Measurements from ENCODE around the gene PGD. TPM values are rescaled to one million over a fixed set of nuclear protein-coding genes. Genes with fewer than 3 reads are reported as not detected.

Gene PGD
- total RNA-seq, 1 experiment from 2014 or later: 162 TPM

GRCh38 chr1:10401281-10401680 is 2.4 kb downstream of the PGD start:
- H3K79me2 ChIP-seq (ENCODE audit: low read length): peaks cover 41% of the 10 kb centered on the region

GRCh38 chr1:10402729-10403274 is 3.9 kb downstream of the PGD start:
- no peak for ATAC-seq
- H3K9me3 ChIP-seq (ENCODE audit: low read length): no peaks in the 10 kb centered on the region
- H3K27ac ChIP-seq (ENCODE audit: low read length): no peak overlapping the region
- peaks cover 41% of the 10 kb centered on the region for H3K79me2 ChIP-seq (ENCODE audit: low read length)
- no peaks in the 10 kb centered on the region for H3K27me3 ChIP-seq (ENCODE audit: low read length)
- H2AFZ ChIP-seq (ENCODE audit: low read length): no peak overlapping the region
- DNase-seq: no peak
- peaks cover 2% of the 10 kb centered on the region for H3F3A ChIP-seq (ENCODE audit: low read length, unreplicated experiment)
- peaks cover 21% of the 10 kb centered on the region for H3K4me1 ChIP-seq (ENCODE audit: insufficient read depth, low read length)
- no peak overlapping the region for H3K9ac ChIP-seq (ENCODE audit: low read length)
- peaks cover 42% of the 10 kb centered on the region for H3K36me3 ChIP-seq (ENCODE audit: low read depth, low read length)
- no peak for TF ChIP-seq EZH2 (IDR thresholded peaks at IDR 0.05; ENCODE audit: low read length, unreplicated experiment)
- H3K9me2 ChIP-seq (replicated peaks; ENCODE audit: low read length): no peaks in the 10 kb centered on the region
- no TSS peak for BruUV-seq (replicated peaks)
- intact Hi-C loops (cut with micrococcal nuclease): no loop called here
- H3K4me2 ChIP-seq (ENCODE audit: low read length): no peak overlapping the region
- POLR2A ChIA-PET (ENCODE audit: unreplicated experiment): no interaction called here
- H4K20me1 ChIP-seq (ENCODE audit: low read length): peaks cover 25% of the 10 kb centered on the region
- H3K4me3 ChIP-seq (ENCODE audit: low read length): no peak overlapping the region
- CTCF ChIA-PET: no interaction called here

More at GRCh38 chr1:10401281-10401680, 2.4 kb downstream of the PGD start:
- Histone ChIP-seq H3K9me3 (ENCODE audit: low read length) (no peaks in the 10 kb centered on the region), H3K9me2 (replicated peaks; ENCODE audit: low read length) (no peaks in the 10 kb centered on the region), H4K20me1 (ENCODE audit: low read length) (peaks cover 25% of the 10 kb centered on the region), H3F3A (ENCODE audit: low read length, unreplicated experiment) (peaks cover 2% of the 10 kb centered on the region), H3K9ac (ENCODE audit: low read length) (no peak overlapping the region), H3K4me3 (ENCODE audit: low read length) (peak overlapping the region; percentile 95; the same call in 1 of the 2 replicates), H3K4me2 (ENCODE audit: low read length) (peak overlapping the region; percentile 99), H3K4me1 (ENCODE audit: insufficient read depth, low read length) (peaks cover 21% of the 10 kb centered on the region), H3K27ac (ENCODE audit: low read length) (no peak overlapping the region), H3K27me3 (ENCODE audit: low read length) (no peaks in the 10 kb centered on the region), H2AFZ (ENCODE audit: low read length) (no peak overlapping the region), H3K36me3 (ENCODE audit: low read depth, low read length) (peaks cover 28% of the 10 kb centered on the region)
- no peak for DNase-seq
- intact Hi-C loops (cut with micrococcal nuclease): no loop called here
- ATAC-seq: no peak
- no peak for TF ChIP-seq CTCF (conservative IDR thresholded peaks at IDR 0.05; ENCODE audit: low read depth, low read length)
- no peak for TF ChIP-seq EZH2phosphoT487 (IDR thresholded peaks at IDR 0.05; ENCODE audit: borderline replicate concordance, low read length)
- no peak for TF ChIP-seq EZH2 (IDR thresholded peaks at IDR 0.05; ENCODE audit: low read length, unreplicated experiment)
- no TSS peak for BruUV-seq (replicated peaks)
- ChIA-PET POLR2A (ENCODE audit: unreplicated experiment) (no interaction called here), CTCF (no interaction called here)

GRCh38 chr1:10407201-10407600 is 8.3 kb downstream of the PGD start:
- intact Hi-C loops (cut with micrococcal nuclease): no loop called here
- Histone ChIP-seq H3K9me3 (ENCODE audit: low read length) (no peaks in the 10 kb centered on the region), H3K27me3 (ENCODE audit: low read length) (no peaks in the 10 kb centered on the region), H3K4me1 (ENCODE audit: insufficient read depth, low read length) (peaks cover 6% of the 10 kb centered on the region; the same call in 1 of the 2 replicates), H3K79me2 (ENCODE audit: low read length) (peaks cover 10% of the 10 kb centered on the region), H3F3A (ENCODE audit: low read length, unreplicated experiment) (no peaks in the 10 kb centered on the region), H3K9ac (ENCODE audit: low read length) (no peak overlapping the region), H3K27ac (ENCODE audit: low read length) (no peak overlapping the region), H2AFZ (ENCODE audit: low read length) (no peak overlapping the region), H3K36me3 (ENCODE audit: low read depth, low read length) (peaks cover 74% of the 10 kb centered on the region), H3K9me2 (replicated peaks; ENCODE audit: low read length) (no peaks in the 10 kb centered on the region), H3K4me2 (ENCODE audit: low read length) (no peak overlapping the region), H4K20me1 (ENCODE audit: low read length) (peaks cover 5% of the 10 kb centered on the region; the same call in 1 of the 2 replicates), H3K4me3 (ENCODE audit: low read length) (no peak overlapping the region)
- DNase-seq (no peak), ATAC-seq (no peak)
- TF ChIP-seq CTCF (conservative IDR thresholded peaks at IDR 0.05; ENCODE audit: low read depth, low read length): no peak
- TF ChIP-seq EZH2phosphoT487 (IDR thresholded peaks at IDR 0.05; ENCODE audit: borderline replicate concordance, low read length): no peak
- no peak for TF ChIP-seq EZH2 (IDR thresholded peaks at IDR 0.05; ENCODE audit: low read length, unreplicated experiment)
- POLR2A ChIA-PET (ENCODE audit: unreplicated experiment): no interaction called here
- CTCF ChIA-PET: no interaction called here
- BruUV-seq (replicated peaks): no TSS peak
